RWPE2 (cell line): Measurements from ENCODE around the gene SPATA33.

Experiments
- ATAC-seq: fragments of 200-7000 bp; cut with Tn5 transposase; 3 replicates; pipeline ENCODE4 v1.9.1; 2021; ENCODE audit warnings: low read depth
- DNase-seq: peaks from one replicate; pipeline ENCODE4 v3.0.0-alpha.2; 2020; ENCODE audit warnings: low spot score
- H3K27ac ChIP-seq: fragments of 450-650 bp; 2 replicates; pipeline ENCODE4 v1.5.1; 2017; ENCODE audit warnings: mild to moderate bottlenecking; ENCODE audit not compliant: poor library complexity, severe bottlenecking
- H3K27me3 ChIP-seq: fragments of 250-450 bp; sonication (Bioruptor Pico); 2 replicates; pipeline ENCODE4 v1.5.1; 2021; ENCODE audit warnings: mild to moderate bottlenecking, moderate library complexity; ENCODE audit not compliant: insufficient read depth, poor library complexity, severe bottlenecking
- H3K36me3 ChIP-seq: fragments of 250-450 bp; sonication (Bioruptor Pico); 2 replicates; pipeline ENCODE4 v1.5.1; 2020; ENCODE audit warnings: low read depth, mild to moderate bottlenecking, moderate library complexity
- H3K4me1 ChIP-seq: fragments of 250-450 bp; sonication (Bioruptor Pico); 2 replicates; pipeline ENCODE4 v1.5.1; 2021; ENCODE audit warnings: mild to moderate bottlenecking, moderate library complexity; ENCODE audit not compliant: insufficient read depth, poor library complexity, severe bottlenecking
- H3K4me3 ChIP-seq: fragments of 250-450 bp; sonication (Bioruptor Pico); 2 replicates; pipeline ENCODE4 v1.5.1; 2021; ENCODE audit warnings: mild to moderate bottlenecking, moderate library complexity; ENCODE audit not compliant: severe bottlenecking
- H3K9me3 ChIP-seq: fragments of 250-450 bp; sonication (Bioruptor Pico); 2 replicates; pipeline ENCODE4 v1.5.1; 2021; ENCODE audit warnings: mild to moderate bottlenecking, moderate library complexity; ENCODE audit not compliant: severe bottlenecking
- CTCF ChIP-seq: fragments of 450-650 bp; IDR thresholded peaks from one replicate; pipeline ENCODE4 v1.5.1; 2017; ENCODE audit warnings: mild to moderate bottlenecking, moderate library complexity; ENCODE audit not compliant: poor library complexity, severe bottlenecking

Gene SPATA33

GRCh38 chr16:89695086-89695874 lies 37.6 kb downstream of the SPATA33 start:
- no peak for ATAC-seq
- Histone ChIP-seq H3K27ac (no peak overlapping the region), H3K36me3 (peaks cover 49% of the 10 kb centered on the region)

GRCh38 chr16:89695875-89696669 lies 38.4 kb downstream of the SPATA33 start:
- Histone ChIP-seq H3K9me3 (no peaks in the 10 kb centered on the region), H3K4me3 (no peak overlapping the region), H3K36me3 (peaks cover 41% of the 10 kb centered on the region), H3K4me1 (no peaks in the 10 kb centered on the region), H3K27ac (no peak overlapping the region), H3K27me3 (no peaks in the 10 kb centered on the region)
- DNase-seq (no peak), ATAC-seq (no peak)
- no peak for TF ChIP-seq CTCF

More at GRCh38 chr16:89695086-89695874, 37.6 kb downstream of the SPATA33 start:
- DNase-seq = peak; percentile 69
- Histone ChIP-seq H3K4me1 (no peaks in the 10 kb centered on the region), H3K27me3 (no peaks in the 10 kb centered on the region), H3K4me3 (no peak overlapping the region), H3K9me3 (no peaks in the 10 kb centered on the region)
- TF ChIP-seq CTCF = no peak

GRCh38 chr16:89696670-89697128 lies 39.1 kb downstream of the SPATA33 start:
- no peak overlapping the region for H3K27ac ChIP-seq
- ATAC-seq = no peak
- no peaks in the 10 kb centered on the region for H3K27me3 ChIP-seq
- H3K9me3 ChIP-seq = no peaks in the 10 kb centered on the region
- no peak for TF ChIP-seq CTCF
- H3K4me3 ChIP-seq = no peak overlapping the region
- peaks cover 34% of the 10 kb centered on the region for H3K36me3 ChIP-seq
- no peak for DNase-seq
- no peaks in the 10 kb centered on the region for H3K4me1 ChIP-seq

- Histone ChIP-seq H3K36me3 (peaks cover 31% of the 10 kb centered on the region), H3K9me3 (no peaks in the 10 kb centered on the region), H3K27ac (no peak overlapping the region), H3K4me3 (no peak overlapping the region), H3K4me1 (no peaks in the 10 kb centered on the region), H3K27me3 (no peaks in the 10 kb centered on the region)
- TF ChIP-seq CTCF = no peak
- peak; percentile 75 for DNase-seq
- no peak for ATAC-seq
Observed at GRCh38 chr16:89697161-89697615, 39.6 kb downstream of the SPATA33 start.
